Measurements from ENCODE around the gene USH2A. TPM values are rescaled to one million over a fixed set of nuclear protein-coding genes. Genes with fewer than 3 reads are reported as not detected.

USH2A gene
- total RNA-seq, 2 experiments from 2014 or later: not detected

DNA sequence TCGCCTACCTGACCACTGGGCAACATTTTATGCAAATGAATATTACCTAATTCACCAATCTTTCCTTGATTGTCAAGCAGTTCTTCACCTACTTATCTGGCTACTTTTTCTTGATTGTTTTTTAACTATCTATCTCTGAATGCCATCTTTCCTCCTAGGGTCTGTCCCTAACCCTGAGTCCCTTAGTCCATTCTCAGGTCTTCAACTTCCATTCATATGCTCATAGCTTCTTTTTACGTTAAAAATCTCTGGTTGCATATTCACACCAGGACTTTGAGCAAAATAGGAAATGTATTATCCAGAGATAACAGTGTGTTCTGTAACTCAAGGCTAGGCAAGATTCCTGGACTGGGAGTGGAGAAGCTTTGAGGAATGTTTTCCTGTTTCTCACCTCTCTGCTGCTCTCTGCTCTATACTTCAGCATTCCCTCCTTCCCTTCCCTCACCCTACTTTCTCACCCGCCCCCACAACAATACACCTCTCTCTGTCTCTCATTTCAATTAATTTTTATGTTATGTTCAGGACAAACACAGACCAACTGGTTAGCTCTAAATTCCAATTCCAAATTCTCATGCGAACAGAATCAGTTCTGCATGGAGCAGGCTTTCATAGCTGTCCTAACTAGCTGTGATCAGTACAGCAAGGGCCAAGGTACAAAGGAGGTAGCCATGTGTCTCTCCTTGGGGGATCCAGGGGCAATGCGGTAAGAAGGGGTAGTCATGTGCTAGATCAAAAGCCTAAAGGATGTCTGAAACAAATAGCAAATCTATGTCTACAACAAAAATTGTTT lies 278.4 kb downstream of the USH2A start:
- CTCF ChIA-PET: no interaction called here
- DNase-seq (no peak), ATAC-seq (ENCODE audit: poor library complexity) (no peak)
- Mint-ChIP-seq H3K9me3 (peaks cover 6% of the 10 kb centered on the region), H3K4me1 (ENCODE audit: low read depth) (no peaks in the 10 kb centered on the region), H3K4me3 (no peak overlapping the region), H3K27me3 (no peaks in the 10 kb centered on the region), H3K27ac (no peak overlapping the region), H3K36me3 (ENCODE audit: low read depth) (no peaks in the 10 kb centered on the region)
- H3K4me3 ChIP-seq (ENCODE audit: low read length): no peak overlapping the region
- no peak overlapping the region for H3K27ac ChIP-seq (ENCODE audit: low read depth in 1 of 2, low read length in 2 of 2)
- H3K9me3 ChIP-seq (ENCODE audit: control insufficient read depth in 1 of 2, insufficient read depth in 1 of 2, low read length in 2 of 2): peaks cover 0 to 4% of the 10 kb centered on the region in 2 experiments
- POLR2A ChIA-PET: no interaction called here
- intact Hi-C loops (cut with DNase I, micrococcal nuclease): no loop called here
- TF ChIP-seq, protein P1, sequence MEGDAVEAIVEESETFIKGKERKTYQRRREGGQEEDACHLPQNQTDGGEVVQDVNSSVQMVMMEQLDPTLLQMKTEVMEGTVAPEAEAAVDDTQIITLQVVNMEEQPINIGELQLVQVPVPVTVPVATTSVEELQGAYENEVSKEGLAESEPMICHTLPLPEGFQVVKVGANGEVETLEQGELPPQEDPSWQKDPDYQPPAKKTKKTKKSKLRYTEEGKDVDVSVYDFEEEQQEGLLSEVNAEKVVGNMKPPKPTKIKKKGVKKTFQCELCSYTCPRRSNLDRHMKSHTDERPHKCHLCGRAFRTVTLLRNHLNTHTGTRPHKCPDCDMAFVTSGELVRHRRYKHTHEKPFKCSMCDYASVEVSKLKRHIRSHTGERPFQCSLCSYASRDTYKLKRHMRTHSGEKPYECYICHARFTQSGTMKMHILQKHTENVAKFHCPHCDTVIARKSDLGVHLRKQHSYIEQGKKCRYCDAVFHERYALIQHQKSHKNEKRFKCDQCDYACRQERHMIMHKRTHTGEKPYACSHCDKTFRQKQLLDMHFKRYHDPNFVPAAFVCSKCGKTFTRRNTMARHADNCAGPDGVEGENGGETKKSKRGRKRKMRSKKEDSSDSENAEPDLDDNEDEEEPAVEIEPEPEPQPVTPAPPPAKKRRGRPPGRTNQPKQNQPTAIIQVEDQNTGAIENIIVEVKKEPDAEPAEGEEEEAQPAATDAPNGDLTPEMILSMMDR (IDR thresholded peaks at IDR 0.05): no peak
- H3K4me1 ChIP-seq (ENCODE audit: insufficient read depth, low read length): no peaks in the 10 kb centered on the region
- H3K27me3 ChIP-seq (ENCODE audit: control insufficient read depth in 1 of 2, insufficient read depth in 2 of 2, low read length in 2 of 2): no peaks in the 10 kb centered on the region
- H3K36me3 ChIP-seq (ENCODE audit: insufficient read depth, low read length): no peaks in the 10 kb centered on the region

DNA sequence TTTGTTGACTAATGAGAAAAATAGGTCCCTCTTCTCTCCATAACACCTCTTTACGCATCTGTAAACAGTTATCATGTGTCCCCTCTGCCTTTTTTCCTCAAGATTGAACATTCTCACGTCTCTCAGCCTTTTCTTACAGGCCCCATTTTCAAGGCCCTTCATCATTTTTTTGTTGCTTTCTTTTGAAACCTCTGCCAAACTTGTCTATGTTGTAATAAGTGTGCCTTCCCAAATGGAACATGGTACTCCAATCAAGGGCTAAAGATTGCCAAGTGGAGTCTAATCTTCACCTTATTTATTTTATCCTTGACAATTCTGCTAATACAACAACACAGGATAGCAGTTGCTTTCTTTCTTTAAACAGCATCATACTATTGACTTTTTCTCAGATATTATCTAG lies 280.3 kb downstream of the USH2A start:
- DNase-seq (no peak), ATAC-seq (ENCODE audit: poor library complexity) (no peak)
- no peak overlapping the region for H3K4me3 ChIP-seq (ENCODE audit: low read length)
- peaks cover 0 to 4% of the 10 kb centered on the region in 2 experiments for H3K9me3 ChIP-seq (ENCODE audit: control insufficient read depth in 1 of 2, insufficient read depth in 1 of 2, low read length in 2 of 2)
- H3K9me3 Mint-ChIP-seq: peaks cover 4% of the 10 kb centered on the region
- no peak overlapping the region for H3K27ac Mint-ChIP-seq
- intact Hi-C loops (cut with DNase I, micrococcal nuclease): no loop called here
- no peaks in the 10 kb centered on the region for H3K4me1 ChIP-seq (ENCODE audit: insufficient read depth, low read length)
- ChIA-PET CTCF (no interaction called here), POLR2A (no interaction called here)
- no peaks in the 10 kb centered on the region for H3K27me3 Mint-ChIP-seq
- H3K4me3 Mint-ChIP-seq: no peak overlapping the region
- H3K27ac ChIP-seq (ENCODE audit: low read depth in 1 of 2, low read length in 2 of 2): no peak overlapping the region
- H3K4me1 Mint-ChIP-seq (ENCODE audit: low read depth): no peaks in the 10 kb centered on the region
- no peaks in the 10 kb centered on the region for H3K36me3 Mint-ChIP-seq (ENCODE audit: low read depth)
- no peaks in the 10 kb centered on the region for H3K36me3 ChIP-seq (ENCODE audit: insufficient read depth, low read length)
- no peaks in the 10 kb centered on the region for H3K27me3 ChIP-seq (ENCODE audit: control insufficient read depth in 1 of 2, insufficient read depth in 2 of 2, low read length in 2 of 2)
- TF ChIP-seq, protein P1 (IDR thresholded peaks at IDR 0.05): no peak

DNA sequence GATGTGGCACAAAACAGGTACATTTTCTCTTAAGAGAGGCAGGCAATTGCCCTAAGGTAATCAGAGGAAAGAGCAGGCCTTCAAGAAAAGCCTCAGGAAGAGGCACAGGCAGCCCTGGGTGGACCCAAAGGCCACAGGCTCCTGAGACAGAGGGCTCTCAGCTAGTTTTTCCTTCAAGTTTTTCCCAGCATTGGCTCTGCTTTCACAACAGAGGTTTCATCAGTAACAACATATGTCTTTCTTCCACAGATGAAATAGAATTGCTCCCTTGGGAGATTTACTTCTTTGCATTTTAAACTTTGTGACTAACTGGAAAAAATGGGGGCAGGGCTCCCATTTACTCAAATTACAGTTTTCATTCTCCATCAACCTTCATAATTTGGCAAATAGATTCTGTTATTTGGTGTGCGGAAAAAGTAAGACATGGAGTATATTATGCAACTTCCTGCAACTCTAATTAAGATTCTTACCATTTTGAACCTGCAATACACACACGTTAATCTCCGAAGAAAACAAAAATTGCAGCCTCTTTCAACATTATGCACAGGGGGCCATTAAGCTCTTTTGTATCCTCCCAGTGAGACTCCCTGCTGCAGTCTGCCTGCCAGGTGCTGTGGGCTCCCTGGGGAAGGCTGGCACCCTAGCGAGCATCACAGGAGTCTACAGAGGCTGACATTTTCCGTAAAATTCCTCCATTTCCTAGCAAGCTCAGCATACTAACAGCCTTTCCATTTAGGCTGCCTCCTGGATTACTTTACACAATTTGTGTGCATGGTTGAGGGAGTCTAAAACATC lies 282.3 kb downstream of the USH2A start:
- Mint-ChIP-seq H3K27me3 (no peaks in the 10 kb centered on the region), H3K9me3 (peaks cover 11% of the 10 kb centered on the region), H3K27ac (no peak overlapping the region), H3K36me3 (ENCODE audit: low read depth) (no peaks in the 10 kb centered on the region), H3K4me3 (no peak overlapping the region), H3K4me1 (ENCODE audit: low read depth) (no peaks in the 10 kb centered on the region)
- TF ChIP-seq, protein P1 (IDR thresholded peaks at IDR 0.05): no peak
- ChIA-PET POLR2A (no interaction called here), CTCF (no interaction called here)
- H3K27ac ChIP-seq (ENCODE audit: low read depth in 1 of 2, low read length in 2 of 2): no peak overlapping the region
- no peak overlapping the region for H3K4me3 ChIP-seq (ENCODE audit: low read length)
- no peaks in the 10 kb centered on the region for H3K36me3 ChIP-seq (ENCODE audit: insufficient read depth, low read length)
- no peaks in the 10 kb centered on the region for H3K27me3 ChIP-seq (ENCODE audit: control insufficient read depth in 1 of 2, insufficient read depth in 2 of 2, low read length in 2 of 2)
- DNase-seq (no peak), ATAC-seq (ENCODE audit: poor library complexity) (no peak)
- peaks cover 0 to 4% of the 10 kb centered on the region in 2 experiments for H3K9me3 ChIP-seq (ENCODE audit: control insufficient read depth in 1 of 2, insufficient read depth in 1 of 2, low read length in 2 of 2)
- intact Hi-C loops (cut with DNase I, micrococcal nuclease): no loop called here
- H3K4me1 ChIP-seq (ENCODE audit: insufficient read depth, low read length): no peaks in the 10 kb centered on the region
